Hepatocyte (in vitro differentiated cells): ENCODE data around the gene GUCY2C. TPM values are rescaled to one million over a fixed set of nuclear protein-coding genes. Genes with fewer than 3 reads are reported as not detected.
"Not testable (repeated sequence)": the region's sequence is repeated elsewhere in the genome, so short reads cannot be mapped to it uniquely, and the experiment has no call there.

ENCODE experiments used
- DNase-seq: peaks from one replicate; pipeline ENCODE4 v3.0.0-alpha.2; 2016; ENCODE audit warnings: low spot score
- H2AFZ ChIP-seq: fragments of 200-600 bp; sonication (generic); 2 replicates; pipeline ENCODE4 v1.6.0; 2016; ENCODE audit warnings: antibody characterized with exemption, mild to moderate bottlenecking
- H3K27ac ChIP-seq: fragments of 200-600 bp; sonication (generic); 2 replicates; pipeline ENCODE4 v1.5.1; 2016; ENCODE audit warnings: mild to moderate bottlenecking
- H3K27me3 ChIP-seq: fragments of 200-600 bp; sonication (generic); 2 replicates; pipeline ENCODE4 v1.6.1; 2016
- H3K36me3 ChIP-seq: fragments of 200-600 bp; sonication (generic); replicated peaks from 2 replicates; pipeline ENCODE4 v1.5.1; 2016; ENCODE audit warnings: low read depth; ENCODE audit not compliant: insufficient read depth
- H3K4me1 ChIP-seq: fragments of 200-600 bp; sonication (generic); 2 replicates; pipeline ENCODE4 v1.5.1; 2016; ENCODE audit warnings: mild to moderate bottlenecking, moderate library complexity; ENCODE audit not compliant: insufficient read depth
- H3K4me2 ChIP-seq: fragments of 200-600 bp; sonication (generic); 2 replicates; pipeline ENCODE4 v1.6.0; 2016
- H3K4me3 ChIP-seq: fragments of 200-600 bp; sonication (generic); 2 replicates; pipeline ENCODE4 v1.5.1; 2016; ENCODE audit warnings: mild to moderate bottlenecking
- H3K79me2 ChIP-seq: fragments of 200-600 bp; sonication (generic); 2 replicates; pipeline ENCODE4 v1.6.0; 2017; ENCODE audit warnings: mild to moderate bottlenecking
- H3K9me2 ChIP-seq: fragments of 200-600 bp; sonication (generic); replicated peaks from 2 replicates; pipeline ENCODE4 v1.6.0; 2017; ENCODE audit warnings: mild to moderate bottlenecking; ENCODE audit not compliant: insufficient read depth
- H3K9me3 ChIP-seq: fragments of 200-600 bp; sonication (generic); 2 replicates; pipeline ENCODE4 v1.5.1; 2016; ENCODE audit warnings: low read depth, mild to moderate bottlenecking
- H4K20me1 ChIP-seq: fragments of 200-600 bp; sonication (generic); 2 replicates; pipeline ENCODE4 v1.6.0; 2016; ENCODE audit warnings: mild to moderate bottlenecking; ENCODE audit not compliant: insufficient read depth, poor library complexity, severe bottlenecking
- EZH2 ChIP-seq: fragments of 200-600 bp; sonication (generic); IDR thresholded peaks from 2 replicates; pipeline ENCODE4 v1.6.1; 2016; ENCODE audit warnings: antibody characterized with exemption, mild to moderate bottlenecking, borderline replicate concordance
- EZH2phosphoT487 ChIP-seq: fragments of 200-600 bp; sonication (generic); IDR thresholded peaks from one replicate; pipeline ENCODE4 v1.6.1; 2018; ENCODE audit warnings: antibody characterized with exemption, mild to moderate bottlenecking, low read depth, moderate library complexity; ENCODE audit not compliant: unreplicated experiment, severe bottlenecking
- WGBS: methylation state at CpG from one replicate; pipeline ENCODE4 v1.1.6; 2016; ENCODE audit warnings: low lambda C conversion rate; ENCODE audit errors: missing lambda C conversion rate; 5-methylcytosine and 5-hydroxymethylcytosine counted together
- polyA plus RNA-seq: library from polyadenylated mRNA; unstranded; fragments of >200 nt; fragmentation: Nextera tagmentation; extraction: Ambion mirVana; gene quantifications from 2 replicates; pipeline ENCODE4 v1.2.1, GENCODE V29; 2016
- total RNA-seq: library from RNA; depleted of rRNA; stranded (reverse); fragments of >200 nt; gene quantifications from 2 replicates; pipeline ENCODE4 v1.2.3, GENCODE V29; 2014
- TF ChIP-seq, protein P1 (sequence below): fragments of 200-600 bp; sonication (generic); IDR thresholded peaks from 2 replicates; pipeline ENCODE4 v1.5.1; 2016; ENCODE audit warnings: antibody characterized with exemption, mild to moderate bottlenecking; ENCODE audit not compliant: poor library complexity

GUCY2C gene
- total and polyA plus RNA-seq, 2 experiments from 2014 or later: 26.5 to 47.6 TPM

DNA sequence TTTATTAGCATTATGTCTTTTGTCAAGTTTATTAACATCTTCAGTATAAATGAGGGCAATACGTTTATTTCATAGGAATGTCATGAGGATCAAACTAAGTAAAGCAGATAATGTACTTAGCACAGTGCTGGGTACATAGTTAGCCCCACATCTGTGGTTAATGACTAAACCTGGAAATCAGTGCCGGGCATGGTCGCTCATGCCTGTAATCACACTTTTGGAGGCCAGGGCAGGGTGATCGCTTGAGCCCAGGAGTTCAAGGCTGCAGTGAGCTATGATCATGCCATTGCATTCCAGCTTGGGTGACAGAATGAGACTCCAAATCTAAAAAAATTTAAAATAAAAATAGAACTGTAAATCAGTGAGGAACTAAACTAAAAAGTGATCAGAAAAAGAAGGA, 44.8 kb upstream of the GUCY2C start:
- WGBS: 79% methylated on average over 4 of the region's 4 CpGs
- Histone ChIP-seq H4K20me1 (no peaks in the 10 kb centered on the region), H3K4me3 (no peak overlapping the region), H3K36me3 (no peaks in the 10 kb centered on the region), H3K27me3 (no peaks in the 10 kb centered on the region), H3K4me1 (no peaks in the 10 kb centered on the region), H3K9me3 (peaks cover 5% of the 10 kb centered on the region), H3K27ac (no peak overlapping the region), H3K9me2 (no peaks in the 10 kb centered on the region), H3K79me2 (no peaks in the 10 kb centered on the region), H3K4me2 (no peak overlapping the region), H2AFZ (no peak overlapping the region)
- DNase-seq: no peak
- TF ChIP-seq, protein P1, sequence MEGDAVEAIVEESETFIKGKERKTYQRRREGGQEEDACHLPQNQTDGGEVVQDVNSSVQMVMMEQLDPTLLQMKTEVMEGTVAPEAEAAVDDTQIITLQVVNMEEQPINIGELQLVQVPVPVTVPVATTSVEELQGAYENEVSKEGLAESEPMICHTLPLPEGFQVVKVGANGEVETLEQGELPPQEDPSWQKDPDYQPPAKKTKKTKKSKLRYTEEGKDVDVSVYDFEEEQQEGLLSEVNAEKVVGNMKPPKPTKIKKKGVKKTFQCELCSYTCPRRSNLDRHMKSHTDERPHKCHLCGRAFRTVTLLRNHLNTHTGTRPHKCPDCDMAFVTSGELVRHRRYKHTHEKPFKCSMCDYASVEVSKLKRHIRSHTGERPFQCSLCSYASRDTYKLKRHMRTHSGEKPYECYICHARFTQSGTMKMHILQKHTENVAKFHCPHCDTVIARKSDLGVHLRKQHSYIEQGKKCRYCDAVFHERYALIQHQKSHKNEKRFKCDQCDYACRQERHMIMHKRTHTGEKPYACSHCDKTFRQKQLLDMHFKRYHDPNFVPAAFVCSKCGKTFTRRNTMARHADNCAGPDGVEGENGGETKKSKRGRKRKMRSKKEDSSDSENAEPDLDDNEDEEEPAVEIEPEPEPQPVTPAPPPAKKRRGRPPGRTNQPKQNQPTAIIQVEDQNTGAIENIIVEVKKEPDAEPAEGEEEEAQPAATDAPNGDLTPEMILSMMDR: no peak
- TF ChIP-seq EZH2phosphoT487 (no peak), EZH2 (no peak)

DNA sequence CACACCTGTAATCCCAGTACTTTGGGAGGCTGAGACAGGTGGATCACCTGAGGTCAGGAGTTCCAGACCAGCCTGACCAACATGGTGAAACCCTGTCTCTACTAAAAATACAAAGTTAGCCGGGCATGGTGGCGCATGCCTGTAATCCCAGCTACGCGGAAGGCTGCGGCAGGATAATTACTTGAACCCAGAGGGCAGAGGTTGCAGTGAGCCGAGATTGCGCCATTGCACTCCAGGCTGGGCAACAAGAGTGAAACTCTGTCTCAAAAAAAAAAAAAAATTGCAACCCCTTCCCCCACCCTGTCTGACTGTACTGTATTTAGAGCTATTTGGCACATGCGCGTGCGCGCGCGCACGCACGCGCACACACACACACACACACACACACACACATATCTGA, 40.0 kb upstream of the GUCY2C start:
- WGBS: 93% methylated on average over 16 of the region's 16 CpGs

GRCh38 chr12:14731821-14732220, 35.4 kb upstream of the GUCY2C start:
- no peaks in the 10 kb centered on the region for H3K9me3 ChIP-seq

More for the DNA sequence above, 40.0 kb upstream of the GUCY2C start:
- not testable (repeated sequence) for DNase-seq, H3K27me3 ChIP-seq, H3K36me3 ChIP-seq, H3K4me2 ChIP-seq, H3K9me3 ChIP-seq, H3K9me2 ChIP-seq, H3K4me1 ChIP-seq, H2AFZ ChIP-seq, H3K4me3 ChIP-seq, H3K27ac ChIP-seq, H3K79me2 ChIP-seq, H4K20me1 ChIP-seq

GRCh38 chr12:14729586-14729985, 33.2 kb upstream of the GUCY2C start:
- H4K20me1 ChIP-seq: no peaks in the 10 kb centered on the region
- no peak overlapping the region for H3K4me3 ChIP-seq
- WGBS: 86% methylated on average over 1 of the region's 1 CpG
- TF ChIP-seq EZH2 (no peak), EZH2phosphoT487 (no peak)
- TF ChIP-seq, protein P1: no peak
- no peaks in the 10 kb centered on the region for H3K36me3 ChIP-seq
- H3K27ac ChIP-seq: no peak overlapping the region
- no peaks in the 10 kb centered on the region for H3K9me2 ChIP-seq
- H2AFZ ChIP-seq: no peak overlapping the region
- H3K9me3 ChIP-seq: no peaks in the 10 kb centered on the region
- DNase-seq: no peak
- no peaks in the 10 kb centered on the region for H3K4me1 ChIP-seq
- no peaks in the 10 kb centered on the region for H3K27me3 ChIP-seq
- H3K4me2 ChIP-seq: no peak overlapping the region
- H3K79me2 ChIP-seq: no peaks in the 10 kb centered on the region

More at GRCh38 chr12:14731821-14732220, 35.4 kb upstream of the GUCY2C start:
- Histone ChIP-seq H3K27ac (no peak overlapping the region), H4K20me1 (no peaks in the 10 kb centered on the region), H3K36me3 (no peaks in the 10 kb centered on the region), H2AFZ (no peak overlapping the region), H3K4me2 (no peak overlapping the region), H3K79me2 (no peaks in the 10 kb centered on the region), H3K4me1 (no peaks in the 10 kb centered on the region), H3K9me2 (no peaks in the 10 kb centered on the region), H3K27me3 (no peaks in the 10 kb centered on the region), H3K4me3 (no peak overlapping the region)
- no peak for DNase-seq
- 78% methylated on average over 6 of the region's 6 CpGs for WGBS
- TF ChIP-seq, protein P1: no peak
- TF ChIP-seq EZH2 (no peak), EZH2phosphoT487 (no peak)
